ENCODE data around the gene RPLP2.

DNA sequence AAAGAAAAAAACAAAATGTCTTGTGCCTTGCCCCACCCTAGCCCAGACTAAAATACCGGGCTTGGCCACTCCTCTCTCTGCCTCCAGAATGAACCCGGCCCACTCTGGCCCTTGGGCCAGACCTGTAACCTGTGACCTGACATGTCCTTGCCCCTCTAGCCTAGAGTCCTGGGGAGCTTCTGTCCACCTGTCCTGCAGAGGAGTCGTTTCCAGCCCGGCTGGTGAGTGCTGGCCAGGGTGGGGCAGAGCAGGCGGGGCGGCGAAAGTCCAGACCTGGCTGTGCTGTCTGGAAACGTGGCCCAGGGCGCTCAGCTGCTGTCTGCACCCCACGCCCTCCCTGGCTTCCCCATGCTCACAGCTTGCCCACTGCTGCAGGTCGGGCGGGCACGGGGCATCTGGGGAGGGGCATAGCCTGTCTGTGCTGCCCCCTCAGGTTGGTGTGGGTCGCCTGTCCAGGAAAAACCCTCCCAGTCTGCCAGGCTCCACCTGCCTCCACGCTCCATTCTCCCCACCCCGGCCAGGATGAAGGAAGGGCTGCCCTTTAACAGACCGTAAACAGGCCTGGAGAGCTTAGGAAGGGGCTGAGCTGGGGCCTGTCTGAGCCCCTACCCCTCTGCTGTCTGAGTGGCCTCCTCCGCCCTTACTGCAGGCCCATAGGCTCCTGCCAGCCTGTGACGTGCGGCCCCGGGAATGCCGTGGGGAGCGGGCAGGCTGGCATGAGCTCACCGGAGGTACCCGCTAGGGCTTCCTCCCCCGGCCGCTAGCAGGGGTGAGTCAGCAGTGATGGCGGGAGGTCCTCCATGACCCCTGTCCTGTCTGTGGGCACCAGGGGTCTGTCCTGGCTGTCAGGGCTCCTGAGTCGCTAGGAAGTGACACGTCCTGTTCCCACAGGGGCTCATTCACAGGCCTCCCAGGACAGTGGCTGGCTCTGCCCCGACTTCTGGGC is 24.9 kb downstream of the RPLP2 start:
- TF ChIP-seq, protein P1, sequence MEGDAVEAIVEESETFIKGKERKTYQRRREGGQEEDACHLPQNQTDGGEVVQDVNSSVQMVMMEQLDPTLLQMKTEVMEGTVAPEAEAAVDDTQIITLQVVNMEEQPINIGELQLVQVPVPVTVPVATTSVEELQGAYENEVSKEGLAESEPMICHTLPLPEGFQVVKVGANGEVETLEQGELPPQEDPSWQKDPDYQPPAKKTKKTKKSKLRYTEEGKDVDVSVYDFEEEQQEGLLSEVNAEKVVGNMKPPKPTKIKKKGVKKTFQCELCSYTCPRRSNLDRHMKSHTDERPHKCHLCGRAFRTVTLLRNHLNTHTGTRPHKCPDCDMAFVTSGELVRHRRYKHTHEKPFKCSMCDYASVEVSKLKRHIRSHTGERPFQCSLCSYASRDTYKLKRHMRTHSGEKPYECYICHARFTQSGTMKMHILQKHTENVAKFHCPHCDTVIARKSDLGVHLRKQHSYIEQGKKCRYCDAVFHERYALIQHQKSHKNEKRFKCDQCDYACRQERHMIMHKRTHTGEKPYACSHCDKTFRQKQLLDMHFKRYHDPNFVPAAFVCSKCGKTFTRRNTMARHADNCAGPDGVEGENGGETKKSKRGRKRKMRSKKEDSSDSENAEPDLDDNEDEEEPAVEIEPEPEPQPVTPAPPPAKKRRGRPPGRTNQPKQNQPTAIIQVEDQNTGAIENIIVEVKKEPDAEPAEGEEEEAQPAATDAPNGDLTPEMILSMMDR (IDR thresholded peaks at IDR 0.05): no peak
- TF ChIP-seq SIN3A (IDR thresholded peaks at IDR 0.05; ENCODE audit: borderline replicate concordance, insufficient read depth, low read depth, low read length) (peak; percentile 94; the same call in 1 of the 2 replicates), POLR2AphosphoS5 (IDR thresholded peaks at IDR 0.05; ENCODE audit: low read depth, low read length) (peak; percentile 72)
